ENCODE measurements around the gene KIF7.
"Not testable (repeated sequence)": the region's sequence is repeated elsewhere in the genome, so short reads cannot be mapped to it uniquely, and the experiment has no call there.

The KIF7 gene

DNA sequence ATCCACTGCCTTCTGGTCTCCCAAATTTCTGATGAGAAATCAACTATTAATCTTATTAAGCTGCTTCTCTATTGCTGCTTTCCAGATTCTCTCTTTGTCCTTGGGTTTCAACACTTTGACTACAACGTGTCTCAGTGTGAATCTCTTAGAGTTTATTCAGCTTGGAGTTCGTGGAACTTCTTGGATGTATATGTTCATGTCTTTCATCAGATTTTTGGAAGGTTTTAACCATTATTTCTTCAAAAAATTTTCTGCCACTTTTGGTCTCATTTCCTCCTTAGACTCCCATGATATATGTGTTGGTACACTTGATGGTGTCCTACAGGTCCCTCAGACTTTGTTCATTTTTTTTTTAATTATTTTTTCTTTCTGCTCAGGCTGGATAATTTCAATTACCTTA, 44.0 kb downstream of the KIF7 start:
- DNase-seq, result no peak

DNA sequence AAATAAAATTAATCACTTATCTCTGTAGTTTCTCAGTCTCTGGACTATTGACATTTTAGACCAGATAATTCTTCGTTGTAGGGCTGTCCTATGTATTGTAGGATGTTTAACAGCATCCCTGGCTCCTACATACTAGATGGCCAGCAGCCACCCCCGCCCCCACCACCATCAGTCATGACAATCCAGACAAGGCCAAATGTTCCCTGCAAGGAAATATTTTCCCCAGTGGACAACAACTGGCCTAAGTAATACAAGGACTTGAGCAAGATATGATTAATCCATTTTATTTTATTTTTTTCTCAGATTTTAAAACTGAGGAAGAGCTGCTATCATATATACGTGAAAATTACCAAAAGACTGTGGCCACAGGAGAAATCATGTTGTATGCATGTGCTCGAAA, 56.2 kb downstream of the KIF7 start:
- no peak for DNase-seq

DNA sequence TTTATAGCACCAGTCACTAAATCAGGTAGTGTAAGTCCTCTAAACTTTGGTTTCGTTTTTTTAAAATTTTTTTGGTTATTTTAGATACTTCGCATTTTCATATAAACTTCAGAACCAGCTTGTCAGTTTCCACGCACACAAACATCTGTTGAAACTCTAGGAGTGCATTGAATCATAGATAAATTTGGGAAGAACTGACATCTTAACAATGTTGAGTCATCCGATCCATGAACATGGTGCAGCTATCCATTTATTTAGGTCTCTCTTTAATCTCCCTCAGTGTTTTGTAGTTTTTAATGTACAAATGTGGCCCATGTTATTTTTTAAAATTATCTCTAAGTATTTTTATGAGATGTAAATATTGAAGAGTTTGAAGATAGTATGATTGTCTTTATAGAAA, 62.2 kb downstream of the KIF7 start:
- DNase-seq, result no peak

DNA sequence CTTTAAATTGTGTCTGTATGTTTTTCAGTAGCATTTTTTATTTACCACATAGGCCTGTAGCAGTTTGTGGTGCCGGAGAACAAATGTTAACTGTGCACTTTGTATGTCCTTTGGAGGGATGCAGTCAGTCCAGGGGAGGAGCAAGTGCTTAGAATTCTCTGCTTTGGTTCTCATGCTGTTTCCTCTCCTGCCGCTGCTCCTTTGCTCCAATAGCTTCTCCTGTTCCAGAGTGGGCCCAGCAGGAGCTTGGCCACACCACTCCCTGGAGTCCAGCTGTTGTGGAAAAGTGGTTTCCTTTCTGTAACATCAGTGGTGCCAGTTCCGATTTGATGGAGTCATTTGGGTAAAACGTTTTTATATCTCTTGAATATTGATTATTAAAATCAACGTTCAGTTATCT, 63.4 kb downstream of the KIF7 start:
- DNase-seq, result no peak

DNA sequence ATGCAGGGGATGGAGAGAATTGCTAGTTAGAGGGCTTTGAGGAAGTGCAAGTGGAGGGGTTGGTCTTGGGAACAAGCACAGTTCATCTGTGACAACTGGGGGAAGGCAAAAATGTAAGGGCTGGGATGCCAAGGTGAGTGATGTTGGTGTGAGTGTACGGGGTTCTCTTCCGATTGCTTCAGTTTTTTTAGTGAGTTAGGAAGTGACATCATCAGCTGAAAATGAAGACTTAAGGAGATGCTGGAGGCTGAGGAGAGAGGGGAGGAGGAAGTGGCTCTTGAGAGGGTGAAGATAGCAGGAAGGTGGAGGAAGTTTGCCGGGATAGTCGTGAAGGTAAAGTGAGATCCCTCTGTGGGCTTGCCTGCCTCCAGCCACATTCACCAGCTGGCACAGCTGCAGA, 67.3 kb downstream of the KIF7 start:
- DNase-seq, result no peak

DNA sequence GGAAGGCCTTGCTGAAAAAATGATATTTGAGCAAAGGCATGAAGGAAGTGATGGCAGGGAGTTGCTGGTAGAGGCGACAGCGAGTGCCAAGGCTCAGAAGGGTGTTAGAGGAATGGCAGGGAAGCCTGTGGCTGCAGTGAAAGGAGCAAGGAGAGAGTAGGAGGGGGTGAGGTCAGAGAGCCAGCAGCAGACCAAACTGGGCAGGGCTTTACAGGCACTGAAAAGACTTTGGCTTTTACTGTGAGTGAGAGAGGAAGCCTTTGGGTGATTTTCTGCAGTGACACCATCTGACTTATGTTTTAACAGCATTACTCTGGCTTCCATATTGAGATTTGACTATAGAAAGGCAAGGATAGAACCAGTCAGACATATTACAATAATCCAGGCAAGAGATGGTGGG, 68.6 kb downstream of the KIF7 start:
- no peak for DNase-seq

DNA sequence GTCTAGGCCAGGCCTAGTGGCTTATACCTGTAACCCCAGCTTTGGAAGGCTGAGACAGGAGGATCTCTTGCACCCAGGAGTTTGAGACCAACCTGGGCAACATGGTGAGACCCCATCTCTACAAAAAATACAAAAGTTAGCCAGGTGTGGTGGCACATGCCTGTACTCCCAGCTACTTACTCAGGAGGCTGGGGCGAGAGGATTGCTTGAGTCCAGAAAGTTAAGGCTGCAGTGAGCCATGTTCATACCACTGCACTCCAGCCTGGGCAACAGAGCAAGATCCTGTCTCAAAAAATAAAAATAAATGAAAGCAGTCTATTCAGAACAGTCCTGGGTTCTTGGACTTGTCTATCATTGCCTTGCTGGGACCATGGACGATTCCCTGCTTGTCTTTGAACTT, 74.5 kb downstream of the KIF7 start:
- not testable (repeated sequence) for DNase-seq

DNA sequence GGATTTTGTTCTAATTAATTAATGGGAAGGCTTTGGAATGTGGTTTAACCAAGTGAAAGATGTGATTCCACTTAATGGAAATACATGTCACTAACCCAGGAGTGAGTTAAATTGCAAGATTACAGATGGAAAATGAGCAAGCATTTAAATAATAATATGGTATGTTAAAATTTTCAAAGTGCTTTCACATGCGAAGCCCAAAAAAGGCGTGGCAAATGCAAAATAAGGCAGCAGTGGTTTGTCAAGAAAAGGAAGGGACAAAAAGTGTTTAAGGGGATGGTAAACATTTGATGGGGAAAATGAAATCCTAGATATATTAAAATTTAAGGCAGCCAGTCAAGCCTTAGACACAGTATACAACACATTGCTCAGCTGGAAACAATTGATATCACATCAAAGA, 77.1 kb downstream of the KIF7 start:
- no peak for DNase-seq

Measured in activated T-cell treated with anti-CD3 and anti-CD28 coated beads, Interleukin-2, amount 50 U/mL, for 48 hours (primary cell).